ENCODE data around the gene STX18. TPM values are rescaled to one million over a fixed set of nuclear protein-coding genes. Genes with fewer than 3 reads are reported as not detected.

The STX18 gene
- total RNA-seq, 2 donors from 2014 or later = 19.1 to 26.9 TPM

- no peaks in the 10 kb centered on the region for H3K27me3 Mint-ChIP-seq
Measured at GRCh38 chr4:4396628-4397440, 145.0 kb downstream of the STX18 start.

DNA sequence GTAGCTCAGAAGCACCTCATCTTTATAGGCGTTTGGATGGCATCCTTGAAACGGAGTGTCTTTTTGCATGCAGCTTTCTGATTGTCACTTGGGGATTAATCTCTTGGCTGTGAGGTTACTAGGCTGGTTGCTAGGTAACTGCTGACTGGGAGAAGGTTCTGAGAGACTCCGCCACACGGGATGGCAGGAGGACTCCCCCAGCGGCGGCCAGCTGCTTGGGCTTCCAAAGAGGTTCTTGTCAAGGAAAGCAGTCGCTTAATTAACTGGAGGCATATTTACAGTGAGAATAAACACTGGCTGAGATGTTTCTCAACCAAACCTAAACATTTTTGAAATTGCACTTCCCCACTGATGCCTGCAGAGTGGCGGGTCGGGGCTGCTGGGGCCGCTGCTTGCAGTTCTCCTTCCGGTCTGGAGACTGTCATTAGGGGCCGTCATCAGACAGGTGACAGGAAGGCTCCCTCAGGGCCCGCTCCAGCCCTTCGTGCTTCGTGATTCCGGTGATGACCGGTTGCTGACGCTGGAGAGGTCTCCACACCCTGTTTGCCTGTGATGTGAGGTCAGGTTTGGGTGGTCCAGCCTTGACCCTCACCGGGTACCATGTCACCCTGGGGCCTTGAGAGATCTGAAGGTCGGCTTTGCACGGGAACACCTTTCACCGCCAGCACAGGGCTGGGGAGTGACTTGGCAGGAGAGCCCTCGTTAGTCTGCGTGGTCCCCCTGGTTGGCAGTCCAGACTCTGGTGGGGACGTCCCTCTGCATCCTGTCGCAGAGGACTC, 145.8 kb downstream of the STX18 start:
- H3K27ac Mint-ChIP-seq = no peak overlapping the region
- no peak overlapping the region for H3K4me3 Mint-ChIP-seq
- H3K9me3 Mint-ChIP-seq = no peaks in the 10 kb centered on the region
- no peak for ATAC-seq (replicated peaks)
- peaks cover 56% of the 10 kb centered on the region for H3K36me3 Mint-ChIP-seq (ENCODE audit: low read depth)
- H3K4me1 Mint-ChIP-seq = peaks cover 16% of the 10 kb centered on the region
- no peaks in the 10 kb centered on the region for H3K27me3 Mint-ChIP-seq

More at GRCh38 chr4:4396628-4397440, 145.0 kb downstream of the STX18 start:
- peaks cover 16% of the 10 kb centered on the region for H3K4me1 Mint-ChIP-seq
- no peaks in the 10 kb centered on the region for H3K9me3 Mint-ChIP-seq
- H3K4me3 Mint-ChIP-seq = no peak overlapping the region
- H3K27ac Mint-ChIP-seq = no peak overlapping the region
- no peak for ATAC-seq (replicated peaks)
- peaks cover 49% of the 10 kb centered on the region for H3K36me3 Mint-ChIP-seq (ENCODE audit: low read depth)

- no peak for ATAC-seq (replicated peaks)
- no peak overlapping the region for H3K27ac Mint-ChIP-seq
- peaks cover 57% of the 10 kb centered on the region for H3K36me3 Mint-ChIP-seq (ENCODE audit: low read depth)
Measured at GRCh38 chr4:4395371-4395770, 146.5 kb downstream of the STX18 start.

DNA sequence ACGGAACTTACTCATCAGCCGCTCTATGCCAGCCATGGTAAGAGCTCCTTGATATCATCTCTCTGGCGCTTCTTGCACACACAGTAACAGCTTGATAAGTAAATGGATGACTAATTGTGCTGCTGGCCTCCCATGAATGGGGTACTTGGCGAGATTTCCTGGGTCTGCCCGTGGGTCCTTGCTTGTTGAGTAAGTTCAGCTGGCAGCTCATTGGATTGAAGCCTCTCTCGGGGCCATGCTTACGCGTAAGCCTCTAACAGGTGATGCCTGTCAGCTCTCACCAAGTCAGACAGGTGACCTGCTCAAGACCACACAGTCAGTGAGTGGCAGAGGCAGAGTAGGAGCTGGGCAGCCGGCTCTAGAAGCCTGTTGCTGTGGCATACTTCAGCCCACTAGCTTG, 147.2 kb downstream of the STX18 start:
- peak overlapping the region; percentile 51 for H3K27ac Mint-ChIP-seq
- H3K4me3 Mint-ChIP-seq = no peak overlapping the region
- no peak for ATAC-seq (replicated peaks)
- no peaks in the 10 kb centered on the region for H3K9me3 Mint-ChIP-seq
- peaks cover 16% of the 10 kb centered on the region for H3K4me1 Mint-ChIP-seq
- no peaks in the 10 kb centered on the region for H3K27me3 Mint-ChIP-seq
- peaks cover 55% of the 10 kb centered on the region for H3K36me3 Mint-ChIP-seq (ENCODE audit: low read depth)

More at GRCh38 chr4:4395371-4395770, 146.5 kb downstream of the STX18 start:
- no peaks in the 10 kb centered on the region for H3K9me3 Mint-ChIP-seq
- no peak overlapping the region for H3K4me3 Mint-ChIP-seq
- no peaks in the 10 kb centered on the region for H3K27me3 Mint-ChIP-seq
- peaks cover 16% of the 10 kb centered on the region for H3K4me1 Mint-ChIP-seq

DNA sequence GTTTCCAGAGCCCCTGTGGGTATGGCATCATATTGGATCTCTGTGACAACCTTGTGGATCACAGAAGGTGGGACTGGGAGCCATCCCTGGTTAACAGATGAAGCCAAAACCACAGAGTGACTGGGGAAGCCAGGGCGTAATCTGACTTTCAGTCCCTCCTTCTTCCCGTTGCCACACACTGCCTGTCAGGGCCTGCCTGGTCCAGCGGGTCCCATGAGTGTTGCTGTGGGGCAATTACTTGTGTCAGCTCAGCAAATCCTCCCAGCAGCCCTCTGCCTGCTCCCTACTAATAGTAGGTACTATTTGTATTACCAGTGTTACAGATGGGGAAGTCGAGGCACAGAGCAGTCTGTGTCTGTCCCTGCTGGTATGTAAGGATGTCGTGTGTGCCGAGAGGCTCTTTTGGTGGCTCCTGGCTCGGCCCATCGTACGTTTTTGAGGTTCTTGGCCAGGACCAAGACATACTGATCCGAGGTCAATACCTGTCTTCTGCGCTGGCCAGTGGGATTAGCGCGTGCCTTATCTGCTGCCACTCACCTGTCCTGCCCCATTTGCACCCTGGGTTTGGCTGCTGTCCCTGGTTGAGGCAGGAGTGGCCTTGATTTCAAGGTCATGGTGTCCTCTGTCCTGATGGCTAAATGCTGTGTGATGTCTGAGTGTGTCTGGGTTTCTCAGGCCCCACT, 149.2 kb downstream of the STX18 start:
- ATAC-seq (replicated peaks) = no peak
- Mint-ChIP-seq H3K4me3 (no peak overlapping the region), H3K27ac (no peak overlapping the region), H3K27me3 (no peaks in the 10 kb centered on the region), H3K36me3 (ENCODE audit: low read depth) (peaks cover 39% of the 10 kb centered on the region), H3K4me1 (peaks cover 21% of the 10 kb centered on the region), H3K9me3 (no peaks in the 10 kb centered on the region)

DNA sequence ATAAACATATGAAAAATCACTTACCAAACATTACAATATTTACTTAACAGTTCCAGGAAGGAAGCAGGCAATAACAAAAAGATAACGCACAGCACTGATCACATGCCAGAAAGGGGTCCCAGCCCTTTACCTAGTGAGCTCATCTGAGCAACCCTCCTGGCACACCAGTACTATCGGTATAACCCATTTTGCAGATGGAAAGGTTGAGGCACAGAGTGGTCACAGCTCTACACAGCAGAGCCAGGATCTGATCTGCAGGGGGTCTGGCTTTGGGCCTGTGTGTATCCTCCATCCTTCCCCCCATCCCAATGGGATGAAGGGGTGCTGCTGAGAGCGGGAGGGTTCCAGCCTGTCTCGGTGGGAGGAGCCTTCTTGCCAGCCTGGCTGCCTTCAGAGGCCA, 150.0 kb downstream of the STX18 start:
- no peaks in the 10 kb centered on the region for H3K9me3 Mint-ChIP-seq
- no peak overlapping the region for H3K27ac Mint-ChIP-seq
- H3K36me3 Mint-ChIP-seq (ENCODE audit: low read depth) = peaks cover 32% of the 10 kb centered on the region
- H3K4me1 Mint-ChIP-seq = peaks cover 21% of the 10 kb centered on the region
- H3K27me3 Mint-ChIP-seq = no peaks in the 10 kb centered on the region
- H3K4me3 Mint-ChIP-seq = no peak overlapping the region
- no peak for ATAC-seq (replicated peaks)

DNA sequence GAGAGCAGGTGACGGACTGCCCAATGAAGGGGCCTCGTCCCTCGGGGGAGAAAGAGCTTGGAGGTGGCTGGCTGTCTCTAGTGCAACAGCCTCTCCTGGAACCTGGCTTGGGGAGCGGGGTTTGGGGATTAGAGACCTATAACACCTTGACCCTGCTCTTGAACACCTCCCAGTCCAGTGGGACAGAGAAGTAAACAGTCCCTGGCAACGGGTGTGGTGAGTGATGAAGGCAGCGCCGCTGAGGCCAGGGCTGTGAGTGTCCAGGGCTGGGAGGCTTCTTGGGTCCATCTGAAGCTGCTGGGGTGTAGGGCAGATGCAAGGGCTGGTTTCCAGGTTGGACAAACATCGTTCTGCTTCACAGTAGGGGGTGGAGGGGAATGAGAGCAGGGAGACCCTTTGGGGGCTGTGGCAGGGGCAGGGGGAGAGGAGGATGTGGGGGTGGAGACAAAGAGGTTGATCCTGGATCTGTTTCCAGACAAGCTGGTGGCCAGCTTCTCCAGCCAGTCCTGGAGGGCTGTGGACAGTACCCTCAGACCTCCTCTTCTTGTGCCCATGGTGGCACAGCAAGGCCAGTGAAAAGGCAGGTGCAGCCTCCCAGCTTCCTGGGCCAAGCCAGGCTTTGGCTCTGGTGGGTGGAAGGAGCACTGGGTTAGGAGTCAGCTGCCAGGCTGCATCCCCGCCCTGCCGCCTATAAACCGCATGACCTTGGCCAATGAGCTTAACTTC, 151.2 kb downstream of the STX18 start:
- peaks cover 29% of the 10 kb centered on the region for H3K36me3 Mint-ChIP-seq (ENCODE audit: low read depth)
- H3K27me3 Mint-ChIP-seq = no peaks in the 10 kb centered on the region
- H3K27ac Mint-ChIP-seq = no peak overlapping the region
- H3K4me1 Mint-ChIP-seq = peaks cover 18% of the 10 kb centered on the region
- ATAC-seq (replicated peaks) = no peak
- no peaks in the 10 kb centered on the region for H3K9me3 Mint-ChIP-seq
- no peak overlapping the region for H3K4me3 Mint-ChIP-seq

DNA sequence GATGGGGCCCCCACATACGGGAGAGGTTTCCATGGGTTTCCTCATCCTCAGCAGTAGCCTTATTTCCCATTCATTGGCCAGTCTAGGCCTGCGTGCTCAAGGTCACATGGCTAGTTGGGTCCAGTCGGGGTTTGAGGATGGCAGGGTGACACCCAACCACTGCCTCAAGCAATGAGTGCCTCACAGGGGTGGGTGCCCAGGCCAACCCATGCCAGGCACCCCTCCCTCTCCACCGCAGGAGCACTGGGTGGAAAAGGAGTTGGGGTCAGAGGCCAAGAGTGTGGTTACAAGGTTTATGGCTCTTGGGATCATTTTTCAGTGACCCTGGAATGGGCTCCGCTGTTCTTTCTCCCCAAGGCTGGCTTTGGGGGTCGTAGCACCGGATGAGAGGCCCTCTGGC, 151.8 kb downstream of the STX18 start:
- peaks cover 15% of the 10 kb centered on the region for H3K4me1 Mint-ChIP-seq
- no peaks in the 10 kb centered on the region for H3K9me3 Mint-ChIP-seq
- peaks cover 29% of the 10 kb centered on the region for H3K36me3 Mint-ChIP-seq (ENCODE audit: low read depth)
- ATAC-seq (replicated peaks) = no peak
- H3K27me3 Mint-ChIP-seq = no peaks in the 10 kb centered on the region
- no peak overlapping the region for H3K27ac Mint-ChIP-seq
- no peak overlapping the region for H3K4me3 Mint-ChIP-seq

DNA sequence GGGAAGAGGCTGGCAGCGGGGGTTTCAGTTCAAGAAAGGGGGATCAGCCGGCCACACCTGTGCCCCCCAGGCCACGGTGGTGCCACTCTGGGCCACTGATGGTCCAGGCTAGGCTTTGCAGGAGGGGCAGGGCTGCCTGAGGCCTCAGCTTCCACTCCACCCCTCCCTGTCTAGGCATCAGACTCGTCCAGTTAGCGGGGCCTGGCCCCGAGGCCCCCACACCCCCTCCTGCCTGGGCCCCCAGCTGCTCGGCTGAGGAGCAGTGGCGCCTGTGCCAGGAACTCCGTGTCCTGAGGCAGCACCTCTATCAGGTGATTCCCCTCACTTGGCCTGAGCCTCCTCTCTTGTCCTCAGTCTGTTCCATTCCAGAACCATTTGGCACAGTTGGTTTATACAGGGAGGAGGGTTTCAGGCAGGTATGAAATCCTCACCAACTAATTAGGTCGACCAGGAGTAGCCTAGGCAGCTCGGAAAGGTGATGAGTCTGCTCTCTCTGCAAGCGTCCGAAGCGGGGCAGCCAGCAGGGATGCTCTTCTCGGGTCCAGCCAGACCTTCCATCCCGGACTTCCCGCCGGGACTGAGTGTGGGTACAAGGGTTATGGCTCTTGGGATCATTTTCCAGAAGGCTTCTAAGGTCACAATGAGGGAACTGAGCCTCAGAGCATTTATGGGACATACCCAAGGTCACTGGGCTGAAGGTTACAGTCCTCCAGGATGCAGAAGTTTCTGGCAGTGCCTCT, 152.8 kb downstream of the STX18 start:
- no peaks in the 10 kb centered on the region for H3K27me3 Mint-ChIP-seq
- peak overlapping the region; percentile 83 for H3K4me3 Mint-ChIP-seq
- H3K4me1 Mint-ChIP-seq = peaks cover 10% of the 10 kb centered on the region

DNA sequence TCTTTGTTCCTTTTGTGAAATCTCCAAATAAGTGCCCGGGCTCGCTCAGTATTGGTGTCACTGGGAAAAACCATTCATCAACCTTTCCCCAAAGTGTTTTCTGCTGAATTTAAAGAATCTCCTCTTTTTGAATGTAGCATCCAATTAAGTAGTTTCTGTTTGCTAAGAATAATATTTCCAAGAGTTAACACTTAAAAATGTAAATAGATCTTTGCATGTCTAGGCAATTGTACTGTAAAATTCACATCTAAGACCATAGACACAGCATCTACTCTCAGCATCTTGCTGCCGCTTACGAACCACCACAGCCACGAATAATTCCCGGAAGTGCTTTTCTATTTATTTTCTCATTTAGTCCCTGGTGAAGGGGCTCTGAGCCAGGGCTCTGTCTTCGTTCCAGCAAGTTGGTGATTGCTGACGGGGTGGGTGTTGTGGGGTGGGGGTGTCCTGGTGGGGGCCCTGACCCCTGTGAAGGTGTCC, 153.5 kb downstream of the STX18 start:
- Mint-ChIP-seq H3K4me3 (peak overlapping the region; percentile 83), H3K9me3 (no peaks in the 10 kb centered on the region), H3K27ac (peak overlapping the region; percentile 42), H3K4me1 (peaks cover 5% of the 10 kb centered on the region), H3K36me3 (ENCODE audit: low read depth) (peaks cover 17% of the 10 kb centered on the region), H3K27me3 (no peaks in the 10 kb centered on the region)
- no peak for ATAC-seq (replicated peaks)

More for the DNA sequence above, 152.8 kb downstream of the STX18 start:
- no peak for ATAC-seq (replicated peaks)
- Mint-ChIP-seq H3K9me3 (no peaks in the 10 kb centered on the region), H3K27ac (no peak overlapping the region), H3K36me3 (ENCODE audit: low read depth) (peaks cover 22% of the 10 kb centered on the region)

DNA sequence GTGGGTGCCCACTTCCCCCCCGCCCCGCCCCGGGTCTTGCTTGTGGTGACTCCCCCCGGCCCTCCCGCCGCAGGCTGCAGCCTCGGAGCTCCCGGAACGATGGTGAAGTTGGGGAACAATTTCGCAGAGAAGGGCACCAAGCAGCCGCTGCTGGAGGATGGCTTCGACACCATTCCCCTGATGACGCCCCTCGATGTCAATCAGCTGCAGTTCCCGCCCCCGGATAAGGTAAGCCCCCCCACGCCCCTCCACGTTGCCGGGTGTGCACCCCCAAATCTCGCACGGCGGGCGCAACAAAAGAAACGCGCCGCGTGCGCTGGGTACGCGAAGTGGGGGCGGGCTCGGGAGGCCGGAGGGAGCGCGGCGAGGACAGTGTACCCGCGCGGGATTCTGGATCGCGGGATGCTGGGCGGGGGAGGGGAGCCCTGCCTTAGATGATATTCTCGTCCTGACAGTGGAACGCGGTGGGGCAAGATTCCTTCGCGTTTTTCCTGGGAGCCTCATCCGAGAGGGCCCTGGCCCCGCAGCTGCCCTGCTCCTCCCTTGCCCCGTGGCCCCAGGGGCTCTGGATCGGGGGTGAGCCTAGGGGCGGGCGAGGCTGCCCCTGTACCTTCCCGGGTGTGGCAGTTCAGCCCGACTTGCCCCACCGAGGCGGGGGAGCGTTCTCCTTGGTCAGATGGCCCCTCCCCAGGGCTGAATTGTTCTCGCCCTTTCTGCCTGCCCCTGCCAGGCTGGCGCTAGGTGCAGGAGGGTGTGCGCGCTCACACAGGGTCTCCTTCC, 154.1 kb downstream of the STX18 start:
- Mint-ChIP-seq H3K27me3 (no peaks in the 10 kb centered on the region), H3K4me1 (peaks cover 5% of the 10 kb centered on the region), H3K27ac (peak overlapping the region; percentile 42), H3K9me3 (no peaks in the 10 kb centered on the region), H3K36me3 (ENCODE audit: low read depth) (peaks cover 17% of the 10 kb centered on the region), H3K4me3 (peak overlapping the region; percentile 83)
- no peak for ATAC-seq (replicated peaks)

GRCh38 chr4:4386736-4387392, 155.0 kb downstream of the STX18 start, which contains the start of gene NSG1:
NSG1 (plus strand) TSS chr4:4387102; CDS start chr4:4387630, 528 bp downstream.
- H3K4me1 Mint-ChIP-seq = peaks cover 5% of the 10 kb centered on the region
- no peaks in the 10 kb centered on the region for H3K27me3 Mint-ChIP-seq
- peaks cover 13% of the 10 kb centered on the region for H3K36me3 Mint-ChIP-seq (ENCODE audit: low read depth)
- peak within 1 kb of the TSS; percentile 87 for H3K4me3 Mint-ChIP-seq
- no peak within 1 kb of the TSS for H3K27ac Mint-ChIP-seq
- H3K9me3 Mint-ChIP-seq = no peaks in the 10 kb centered on the region
- ATAC-seq (replicated peaks) = peak; percentile 66
